GM12891 (cell line): ENCODE measurements around the gene BRSK2.

Source experiments
- PAX5 ChIP-seq: IDR thresholded peaks from 2 replicates; pipeline ENCODE4 v1.6.1; 2011; ENCODE audit warnings: low read length, moderate library complexity, mild to moderate bottlenecking; ENCODE audit not compliant: insufficient read depth, severe bottlenecking
- POLR2A ChIP-seq: IDR thresholded peaks from 2 replicates; pipeline ENCODE4 v1.6.1; 2011; ENCODE audit warnings: low read depth, low read length, control low read depth
- POLR2AphosphoS5 ChIP-seq: IDR thresholded peaks from 2 replicates; pipeline ENCODE4 v1.6.1; 2011; ENCODE audit warnings: low read depth, low read length, control low read depth
- POU2F2 ChIP-seq: IDR thresholded peaks from 2 replicates; pipeline ENCODE4 v1.6.1; 2011; ENCODE audit warnings: low read depth, mild to moderate bottlenecking, control low read depth, low read length, moderate library complexity
- SPI1 ChIP-seq: IDR thresholded peaks from 2 replicates; pipeline ENCODE4 v1.6.1; 2011; ENCODE audit warnings: low read depth, low read length, control low read depth
- TAF1 ChIP-seq: IDR thresholded peaks from 2 replicates; pipeline ENCODE4 v1.6.1; 2011; ENCODE audit warnings: low read depth, low read length, control low read depth

GRCh38 chr11:1471736-1472135, 82.0 kb downstream of the BRSK2 start:
- no peak for TF ChIP-seq POLR2A
- no peak for TF ChIP-seq TAF1
- TF ChIP-seq POLR2AphosphoS5 = no peak
- TF ChIP-seq SPI1 = no peak
- TF ChIP-seq POU2F2 = no peak
- TF ChIP-seq PAX5 = no peak
